Measurements from ENCODE around the gene CD4.
"Not testable (repeated sequence)": the region's sequence is repeated elsewhere in the genome, so short reads cannot be mapped to it uniquely, and the experiment has no call there.

Gene CD4

GRCh38 chr12:6847676-6848075 is 58.3 kb downstream of the CD4 start:
- DNase-seq (ENCODE audit: low read depth), result no peak

- DNase-seq (ENCODE audit: low read depth), result no peak
Observed at GRCh38 chr12:6849427-6849826, 60.1 kb downstream of the CD4 start.

GRCh38 chr12:6849976-6850560 is 60.7 kb downstream of the CD4 start:
- DNase-seq (ENCODE audit: low read depth), result no peak

- peak; percentile 41 for DNase-seq (ENCODE audit: low read depth)
Observed at GRCh38 chr12:6850796-6851152, 61.4 kb downstream of the CD4 start.

- peak; percentile 99 for DNase-seq (ENCODE audit: low read depth)
Observed at GRCh38 chr12:6851153-6851920, 62.0 kb downstream of the CD4 start, which contains the start of gene CDCA3. Gene CDCA3 (minus strand): TSS chr12:6851286. CDS start chr12:6850952, 334 bp downstream.

GRCh38 chr12:6851921-6852650 is 62.8 kb downstream of the CD4 start, which contains the start of gene USP5:
Gene USP5 (plus strand): TSS chr12:6852150. CDS start chr12:6852180, 30 bp downstream.
- DNase-seq (ENCODE audit: low read depth), result peak; percentile 100

GRCh38 chr12:6852651-6853354 is 63.5 kb downstream of the CD4 start:
- peak; percentile 85 for DNase-seq (ENCODE audit: low read depth)

- no peak for DNase-seq (ENCODE audit: low read depth)
Observed at GRCh38 chr12:6853626-6854025, 64.3 kb downstream of the CD4 start.

- DNase-seq (ENCODE audit: low read depth), result no peak
Observed at GRCh38 chr12:6854036-6854435, 64.7 kb downstream of the CD4 start.

- DNase-seq (ENCODE audit: low read depth), result no peak
Observed at GRCh38 chr12:6855322-6855721, 66.0 kb downstream of the CD4 start.

GRCh38 chr12:6858799-6859198 is 69.5 kb downstream of the CD4 start:
- DNase-seq (ENCODE audit: low read depth), result no peak

- no peak for DNase-seq (ENCODE audit: low read depth)
Observed at GRCh38 chr12:6860116-6860515, 70.8 kb downstream of the CD4 start.

- DNase-seq (ENCODE audit: low read depth), result no peak
Observed at GRCh38 chr12:6860942-6861341, 71.6 kb downstream of the CD4 start.

GRCh38 chr12:6861391-6861790 is 72.1 kb downstream of the CD4 start:
- no peak for DNase-seq (ENCODE audit: low read depth)

GRCh38 chr12:6863033-6863432 is 73.7 kb downstream of the CD4 start:
- no peak for DNase-seq (ENCODE audit: low read depth)

- no peak for DNase-seq (ENCODE audit: low read depth)
Observed at GRCh38 chr12:6863586-6864321, 74.4 kb downstream of the CD4 start.

- DNase-seq (ENCODE audit: low read depth), result not testable (repeated sequence)
Observed at GRCh38 chr12:6865307-6865706, 76.0 kb downstream of the CD4 start.

- no peak for DNase-seq (ENCODE audit: low read depth)
Observed at GRCh38 chr12:6866163-6866919, 77.0 kb downstream of the CD4 start.

GRCh38 chr12:6866920-6867412 is 77.6 kb downstream of the CD4 start:
- DNase-seq (ENCODE audit: low read depth), result no peak

- peak; percentile 80 for DNase-seq (ENCODE audit: low read depth)
Observed at GRCh38 chr12:6867413-6868210, 78.3 kb downstream of the CD4 start, which contains the start of gene TPI1. Gene TPI1 (plus strand): TSS chr12:6867531. CDS start chr12:6867567, 36 bp downstream.

All from iris pigment epithelial cell (primary cell).